Liver (tissue), 3 donors: ENCODE measurements around the gene MRAP2.

Source experiments
- CTCF ChIP-seq: fragments of 150-350 bp; IDR thresholded peaks from 2 replicates; pipeline ENCODE4 v1.5.1; 2017; ENCODE audit warnings: improper control_type of control experiment, low read depth, low read length; ENCODE audit not compliant: missing input control
- RAD21 ChIP-seq, 2 donors: IDR thresholded peaks; 2 replicates each; pipeline ENCODE4 v1.6.1; 2016; ENCODE audit warnings: antibody characterized with exemption in 2 of 2, mild to moderate bottlenecking in 2 of 2
- TAF1 ChIP-seq: conservative IDR thresholded peaks from 2 replicates; pipeline ENCODE4 v1.6.1; 2016; ENCODE audit warnings: antibody characterized with exemption, mild to moderate bottlenecking
- YY1 ChIP-seq: IDR thresholded peaks from 2 replicates; pipeline ENCODE4 v1.6.1; 2016; ENCODE audit warnings: antibody characterized with exemption, mild to moderate bottlenecking
- ZBTB33 ChIP-seq: IDR thresholded peaks from 2 replicates; pipeline ENCODE4 v1.6.1; 2016; ENCODE audit warnings: antibody characterized with exemption
- donor health status: healthy.
- donor health status: healthy.

DNA sequence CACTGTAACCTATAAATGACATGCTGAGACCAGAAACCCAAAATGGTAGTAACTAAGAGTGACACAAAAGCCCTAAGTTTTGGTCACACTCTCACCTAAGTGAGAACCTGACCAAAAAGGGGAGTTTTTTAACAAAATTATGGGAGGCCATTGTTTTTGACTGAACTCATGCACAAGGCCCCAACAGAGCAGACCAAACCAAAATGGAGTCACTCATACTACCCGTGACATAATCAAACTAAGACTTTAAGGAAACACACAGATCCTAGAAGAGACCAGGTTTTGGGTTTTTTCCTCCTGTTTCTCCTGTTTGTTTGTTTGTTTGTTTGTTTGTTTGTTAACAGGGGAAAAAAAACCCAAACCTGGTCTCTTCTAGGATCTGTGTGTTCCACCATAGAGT is 49.2 kb upstream of the MRAP2 start:
- no peak for TF ChIP-seq CTCF
- TF ChIP-seq TAF1: no peak
- TF ChIP-seq ZBTB33: no peak
- no peak for TF ChIP-seq YY1
- TF ChIP-seq RAD21 (IDR thresholded peaks at IDR 0.05): no peak
